Measurements from ENCODE around the gene GRIN2A. TPM values are rescaled to one million over a fixed set of nuclear protein-coding genes. Genes with fewer than 3 reads are reported as not detected.

The GRIN2A gene
- total RNA-seq, 1 experiment from 2014 or later = 34.6 TPM

GRCh38 chr16:9706217-9706836 lies 475.9 kb downstream of the GRIN2A start:
- H3K4me3 Mint-ChIP-seq (ENCODE audit: low read depth, unreplicated experiment) = peak overlapping the region; percentile 10
- peaks cover 43% of the 10 kb centered on the region for H3K4me1 Mint-ChIP-seq (ENCODE audit: low read depth, unreplicated experiment)
- BruUV-seq (replicated peaks) = no TSS peak
- H3K27me3 Mint-ChIP-seq (ENCODE audit: unreplicated experiment) = peaks cover 19% of the 10 kb centered on the region
- CTCF ChIA-PET = interaction anchor here (0.5 to 1.4 kb wide), 5 partner anchors 9 to 419 kb away, joined by 3 to 8 read pairs (median 5); no protein-coding TSS in a partner anchor
- H3K9me3 Mint-ChIP-seq (ENCODE audit: low read depth, unreplicated experiment) = peaks cover 6% of the 10 kb centered on the region
- H3K36me3 Mint-ChIP-seq (ENCODE audit: insufficient read depth, unreplicated experiment) = peaks cover 9% of the 10 kb centered on the region
- no peak for TF ChIP-seq CTCF (IDR thresholded peaks at IDR 0.05; ENCODE audit: unreplicated experiment)
- intact Hi-C loops (cut with micrococcal nuclease; ENCODE audit: unreplicated experiment) = loop anchor here (5.0 kb wide), 1 partner anchor 59 kb away; no protein-coding TSS in a partner anchor
- peak; percentile 55 for DNase-seq
- H3K27ac Mint-ChIP-seq (ENCODE audit: unreplicated experiment) = peak overlapping the region; percentile 14

- peak overlapping the region; percentile 29 for H3K4me3 Mint-ChIP-seq (ENCODE audit: low read depth, unreplicated experiment)
- CTCF ChIA-PET = interaction anchor here (0.6 to 1.6 kb wide), 2 partner anchors 22 to 206 kb away, joined by 4 read pairs; no protein-coding TSS in a partner anchor
- intact Hi-C loops (cut with micrococcal nuclease; ENCODE audit: unreplicated experiment) = loop anchor here (5.0 kb wide), 1 partner anchor 36 kb away; no protein-coding TSS in a partner anchor
- H3K27me3 Mint-ChIP-seq (ENCODE audit: unreplicated experiment) = peaks cover 14% of the 10 kb centered on the region
- peaks cover 43% of the 10 kb centered on the region for H3K4me1 Mint-ChIP-seq (ENCODE audit: low read depth, unreplicated experiment)
- H3K9me3 Mint-ChIP-seq (ENCODE audit: low read depth, unreplicated experiment) = peaks cover 3% of the 10 kb centered on the region
- no peak for DNase-seq
- peaks cover 9% of the 10 kb centered on the region for H3K36me3 Mint-ChIP-seq (ENCODE audit: insufficient read depth, unreplicated experiment)
- peak overlapping the region; percentile 74 for H3K27ac Mint-ChIP-seq (ENCODE audit: unreplicated experiment)
- BruUV-seq (replicated peaks) = no TSS peak
- no peak for TF ChIP-seq CTCF (IDR thresholded peaks at IDR 0.05; ENCODE audit: unreplicated experiment)
These were observed 478.5 kb downstream of the GRIN2A start for GRCh38 chr16:9703731-9704130.

Other genes starting within 250 kb of the GRIN2A start
- 23.9 and 29.7 TPM in 2 replicates for gene ATF7IP2, start 203.6 kb upstream of the GRIN2A start, total RNA-seq (2022)